GM06990 (cell line): ENCODE data around the gene HOXC13.

Source experiments
- DNase-seq: peaks from one replicate; pipeline ENCODE4 v3.0.0-alpha.2; 2011; ENCODE audit not compliant: insufficient read length; ENCODE audit errors: extremely low read depth
- H3K27me3 ChIP-seq: replicated peaks from 2 replicates; pipeline ENCODE4 v1.6.0; 2011; ENCODE audit warnings: low read length; ENCODE audit not compliant: control insufficient read depth, insufficient read depth
- H3K36me3 ChIP-seq: 2 replicates; pipeline ENCODE4 v1.5.1; 2011; ENCODE audit warnings: low read length; ENCODE audit not compliant: control insufficient read depth, insufficient read depth
- H3K4me3 ChIP-seq: replicated peaks from 2 replicates; pipeline ENCODE4 v1.5.1; 2011; ENCODE audit warnings: low read depth, mild to moderate bottlenecking, control low read depth, low read length
- TF ChIP-seq, protein P1 (sequence below): IDR thresholded peaks from 2 replicates; pipeline ENCODE4 v1.5.1; 2011; ENCODE audit warnings: low read length, control low read depth, mild to moderate bottlenecking, inconsistent platforms; ENCODE audit not compliant: insufficient read depth, poor library complexity, severe bottlenecking

HOXC13 gene

GRCh38 chr12:53916788-53917655 lies 21.6 kb upstream of the HOXC13 start:
- H3K36me3 ChIP-seq: no peaks in the 10 kb centered on the region
- TF ChIP-seq, protein P1, sequence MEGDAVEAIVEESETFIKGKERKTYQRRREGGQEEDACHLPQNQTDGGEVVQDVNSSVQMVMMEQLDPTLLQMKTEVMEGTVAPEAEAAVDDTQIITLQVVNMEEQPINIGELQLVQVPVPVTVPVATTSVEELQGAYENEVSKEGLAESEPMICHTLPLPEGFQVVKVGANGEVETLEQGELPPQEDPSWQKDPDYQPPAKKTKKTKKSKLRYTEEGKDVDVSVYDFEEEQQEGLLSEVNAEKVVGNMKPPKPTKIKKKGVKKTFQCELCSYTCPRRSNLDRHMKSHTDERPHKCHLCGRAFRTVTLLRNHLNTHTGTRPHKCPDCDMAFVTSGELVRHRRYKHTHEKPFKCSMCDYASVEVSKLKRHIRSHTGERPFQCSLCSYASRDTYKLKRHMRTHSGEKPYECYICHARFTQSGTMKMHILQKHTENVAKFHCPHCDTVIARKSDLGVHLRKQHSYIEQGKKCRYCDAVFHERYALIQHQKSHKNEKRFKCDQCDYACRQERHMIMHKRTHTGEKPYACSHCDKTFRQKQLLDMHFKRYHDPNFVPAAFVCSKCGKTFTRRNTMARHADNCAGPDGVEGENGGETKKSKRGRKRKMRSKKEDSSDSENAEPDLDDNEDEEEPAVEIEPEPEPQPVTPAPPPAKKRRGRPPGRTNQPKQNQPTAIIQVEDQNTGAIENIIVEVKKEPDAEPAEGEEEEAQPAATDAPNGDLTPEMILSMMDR: no peak
- no peaks in the 10 kb centered on the region for H3K27me3 ChIP-seq
- H3K4me3 ChIP-seq: no peak overlapping the region
- DNase-seq: no peak

DNA sequence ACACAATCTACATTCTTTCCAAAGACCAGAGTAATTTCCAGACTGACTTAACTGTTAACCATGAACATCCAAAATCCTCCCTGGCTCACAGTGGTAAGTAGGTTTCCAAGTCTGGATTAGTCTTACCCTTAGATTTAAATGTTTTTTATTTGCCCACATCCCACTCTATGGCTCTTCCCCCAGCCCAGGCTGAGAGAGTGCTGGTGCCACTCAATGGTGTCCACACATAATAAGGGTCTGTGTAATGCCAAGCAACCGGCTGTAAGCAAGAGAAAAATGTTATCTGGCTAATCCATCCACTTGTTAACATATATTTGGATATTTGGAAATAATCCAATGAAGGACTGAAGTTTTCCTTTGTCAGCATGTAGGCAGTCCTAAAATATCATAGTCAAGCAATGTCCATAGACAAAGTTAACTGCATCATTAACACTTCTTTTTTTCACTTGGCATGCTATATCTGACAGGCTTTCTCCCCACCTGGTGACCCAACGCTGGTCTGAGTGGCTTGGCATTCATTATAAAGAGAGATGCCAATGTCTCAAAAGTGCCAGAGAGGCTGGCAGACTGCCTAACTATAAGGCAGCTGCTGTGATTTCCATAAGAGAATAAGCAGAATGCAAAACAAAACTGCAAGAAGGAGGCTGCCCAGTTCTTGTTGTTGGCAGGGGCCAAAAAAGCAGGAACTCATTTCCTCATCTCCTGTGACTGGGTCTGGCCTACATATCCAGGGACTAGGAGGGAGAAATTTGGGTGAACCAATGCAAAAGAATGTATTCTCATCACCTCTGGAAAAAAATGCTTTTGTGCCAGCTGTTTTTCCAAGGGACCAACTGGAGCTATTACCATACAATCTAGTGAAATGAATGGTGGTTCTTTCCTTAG lies 13.9 kb upstream of the HOXC13 start:
- H3K27me3 ChIP-seq: no peaks in the 10 kb centered on the region; the same call in 1 of the 2 replicates
- H3K4me3 ChIP-seq: no peak overlapping the region
- TF ChIP-seq, protein P1: no peak
- H3K36me3 ChIP-seq: no peaks in the 10 kb centered on the region
- no peak for DNase-seq

DNA sequence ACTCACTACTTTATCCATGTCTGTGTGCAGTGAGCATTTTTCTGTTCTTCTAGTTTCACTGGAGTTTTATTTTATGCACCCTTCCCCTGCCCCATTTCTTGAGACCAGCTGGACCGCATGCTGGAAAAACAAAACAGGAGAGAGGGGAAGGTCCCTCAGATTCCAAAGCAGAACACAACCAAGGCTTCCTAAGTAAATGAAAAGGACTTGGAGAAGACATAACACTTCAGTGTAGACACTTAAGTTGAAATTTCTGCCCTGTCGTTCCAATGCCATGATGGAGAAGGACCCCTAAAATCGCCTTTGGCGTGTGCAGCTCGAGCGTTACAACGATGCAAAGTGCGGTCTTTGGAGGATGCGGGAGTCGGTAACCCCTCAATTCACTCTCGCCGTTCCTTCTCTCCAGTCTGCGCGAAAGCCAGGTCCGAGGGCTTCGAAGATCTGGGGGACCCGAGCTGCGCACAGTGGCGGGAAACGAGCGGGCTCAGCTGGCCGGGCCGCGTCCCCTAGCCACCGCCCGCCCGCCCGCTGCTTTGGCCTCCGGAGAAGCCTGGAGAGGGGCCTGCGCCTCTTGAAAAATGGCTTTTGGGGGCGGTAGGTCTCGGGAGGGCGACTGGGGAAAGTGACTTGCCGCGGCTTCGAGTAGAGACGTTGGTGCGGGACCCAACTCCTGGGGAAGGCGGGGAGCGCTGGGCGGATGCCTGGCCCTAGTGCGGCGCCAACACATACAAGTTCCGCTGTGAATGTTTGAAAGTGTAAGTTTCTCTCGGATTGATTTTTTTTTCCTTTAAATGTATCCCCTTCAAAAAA lies 11.2 kb upstream of the HOXC13 start:
- TF ChIP-seq, protein P1: no peak
- DNase-seq: no peak
- no peak overlapping the region for H3K4me3 ChIP-seq
- H3K27me3 ChIP-seq: no peaks in the 10 kb centered on the region; the same call in none of the 2 replicates
- no peaks in the 10 kb centered on the region for H3K36me3 ChIP-seq

DNA sequence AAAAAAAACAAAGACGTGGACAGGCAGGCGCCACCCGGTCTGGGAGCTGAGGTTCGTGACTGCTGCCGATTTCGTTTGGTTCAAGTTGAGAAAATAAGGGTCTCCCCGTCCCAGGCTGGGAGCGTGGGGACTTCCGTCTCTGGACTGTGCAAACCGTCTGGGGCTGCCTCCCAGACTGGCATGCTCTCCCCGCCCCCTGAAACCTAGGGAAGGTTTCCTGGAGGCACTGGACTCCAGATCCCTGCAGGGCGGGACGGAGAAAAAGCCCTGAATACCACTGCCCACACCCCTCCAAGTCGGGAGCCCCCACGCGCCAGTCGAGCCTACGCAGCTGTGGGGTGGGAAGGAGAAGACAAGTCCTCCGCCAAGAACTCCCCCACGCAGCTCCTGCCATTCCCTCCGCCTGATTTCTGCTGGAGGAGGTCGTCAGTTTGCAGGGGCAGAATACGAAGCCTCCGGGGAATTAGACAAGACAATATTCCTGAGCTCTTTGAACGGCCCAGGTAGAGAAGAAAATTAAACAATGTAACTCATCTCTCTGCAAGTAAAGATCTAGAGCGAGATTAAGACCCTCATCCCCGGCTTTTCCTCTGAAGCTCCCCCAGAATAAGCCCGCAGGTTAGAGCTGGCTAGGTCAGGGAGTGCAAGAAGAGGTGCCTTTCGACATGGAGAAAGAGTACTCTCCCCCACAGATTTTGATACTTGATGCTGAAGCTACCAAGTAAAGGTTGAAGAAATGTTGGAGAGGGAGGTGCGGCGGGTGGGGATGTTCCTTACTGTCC lies 10.4 kb upstream of the HOXC13 start:
- H3K36me3 ChIP-seq: no peaks in the 10 kb centered on the region
- no peak overlapping the region for H3K4me3 ChIP-seq
- no peaks in the 10 kb centered on the region; the same call in none of the 2 replicates for H3K27me3 ChIP-seq
- TF ChIP-seq, protein P1: no peak
- no peak for DNase-seq

DNA sequence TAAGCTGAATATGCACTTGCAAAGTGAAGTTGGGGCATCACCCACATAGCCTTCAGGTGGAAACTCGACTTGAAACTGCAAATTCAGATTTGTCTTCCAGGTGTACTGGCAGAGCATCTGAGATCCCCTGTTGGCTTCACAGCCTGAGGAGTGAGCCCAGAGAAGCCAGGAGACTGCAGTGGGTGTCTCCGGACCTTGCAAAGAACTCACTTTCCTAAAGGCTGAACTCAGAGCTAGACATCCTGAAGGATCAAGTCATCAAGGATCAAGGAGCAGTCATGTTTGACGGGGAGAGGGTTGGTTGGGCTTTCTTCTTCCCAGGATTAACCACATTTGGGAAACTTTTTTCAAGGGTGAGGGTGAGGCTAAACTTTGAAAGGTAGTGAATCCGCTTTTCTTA lies 9.1 kb upstream of the HOXC13 start:
- TF ChIP-seq, protein P1: no peak
- Histone ChIP-seq H3K27me3 (peaks cover 4% of the 10 kb centered on the region), H3K4me3 (no peak overlapping the region), H3K36me3 (no peaks in the 10 kb centered on the region)
- DNase-seq: no peak
